ENCODE results near the gene B4GALNT4.

GRCh38 chr11:328012-328411, 41.3 kb upstream of the B4GALNT4 start:
- TF ChIP-seq GATA2 (IDR thresholded peaks at IDR 0.05; ENCODE audit: low read depth, low read length) (no peak), GATA3 (IDR thresholded peaks at IDR 0.05; ENCODE audit: low read depth, low read length) (no peak)

All from SH-SY5Y (cell line).